Astrocyte of the cerebellum (primary cell): ENCODE results near the gene KRT86.

Experiments used
- DNase-seq: peaks from one replicate; pipeline ENCODE4 v3.0.0-alpha.2; 2011; ENCODE audit warnings: low read depth
- H3K4me3 ChIP-seq: 2 replicates; pipeline ENCODE4 v1.5.1; 2011; ENCODE audit warnings: mild to moderate bottlenecking, low read depth, low read length, moderate library complexity
- in situ Hi-C: cut with HindIII; loops from 2 replicates; pipeline ENCODE4 v1.10.0; 2017; ENCODE audit warnings: low sequenced_read_pairs
- TF ChIP-seq, protein P1 (sequence below): IDR thresholded peaks from 2 replicates; pipeline ENCODE4 v1.5.1; 2012; ENCODE audit warnings: low read length, low read depth, moderate library complexity, mild to moderate bottlenecking; ENCODE audit errors: missing control alignments

KRT86 gene

DNA sequence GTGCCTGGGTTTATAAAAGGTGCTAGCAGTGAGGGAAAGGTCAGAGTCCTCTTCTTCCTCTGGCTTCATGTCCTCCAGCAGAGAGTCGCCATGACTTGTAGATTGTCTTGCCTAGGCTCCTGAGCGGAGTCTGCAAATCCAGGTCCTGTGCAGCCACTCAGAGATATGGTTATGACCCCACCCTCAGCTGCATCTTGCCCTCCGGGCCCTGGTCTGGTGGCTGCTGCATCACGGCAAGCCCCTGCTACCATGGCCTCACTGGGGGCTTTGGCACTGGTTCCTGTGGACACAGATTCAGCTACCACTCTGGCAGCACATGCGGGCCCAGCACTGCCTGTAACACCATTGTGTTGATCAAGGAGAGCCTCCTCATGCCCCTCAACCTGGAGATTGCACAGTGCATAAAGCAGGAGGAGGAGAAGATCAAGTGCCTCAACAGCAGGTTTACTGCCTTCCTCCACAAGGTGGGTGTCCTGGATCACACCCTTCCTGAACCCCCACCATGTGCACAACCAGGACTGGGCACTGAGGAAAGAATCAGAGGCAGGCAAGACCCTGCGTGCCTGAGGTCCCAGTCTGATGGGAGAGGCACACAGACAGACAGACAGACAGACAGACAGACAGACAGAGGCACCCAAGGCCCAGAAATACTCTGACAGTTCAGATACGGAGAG, 10.5 kb upstream of the KRT86 start:
- in situ Hi-C loops = no loop called here
- no peak for DNase-seq
- TF ChIP-seq, protein P1, sequence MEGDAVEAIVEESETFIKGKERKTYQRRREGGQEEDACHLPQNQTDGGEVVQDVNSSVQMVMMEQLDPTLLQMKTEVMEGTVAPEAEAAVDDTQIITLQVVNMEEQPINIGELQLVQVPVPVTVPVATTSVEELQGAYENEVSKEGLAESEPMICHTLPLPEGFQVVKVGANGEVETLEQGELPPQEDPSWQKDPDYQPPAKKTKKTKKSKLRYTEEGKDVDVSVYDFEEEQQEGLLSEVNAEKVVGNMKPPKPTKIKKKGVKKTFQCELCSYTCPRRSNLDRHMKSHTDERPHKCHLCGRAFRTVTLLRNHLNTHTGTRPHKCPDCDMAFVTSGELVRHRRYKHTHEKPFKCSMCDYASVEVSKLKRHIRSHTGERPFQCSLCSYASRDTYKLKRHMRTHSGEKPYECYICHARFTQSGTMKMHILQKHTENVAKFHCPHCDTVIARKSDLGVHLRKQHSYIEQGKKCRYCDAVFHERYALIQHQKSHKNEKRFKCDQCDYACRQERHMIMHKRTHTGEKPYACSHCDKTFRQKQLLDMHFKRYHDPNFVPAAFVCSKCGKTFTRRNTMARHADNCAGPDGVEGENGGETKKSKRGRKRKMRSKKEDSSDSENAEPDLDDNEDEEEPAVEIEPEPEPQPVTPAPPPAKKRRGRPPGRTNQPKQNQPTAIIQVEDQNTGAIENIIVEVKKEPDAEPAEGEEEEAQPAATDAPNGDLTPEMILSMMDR = no peak
- no peak overlapping the region for H3K4me3 ChIP-seq

DNA sequence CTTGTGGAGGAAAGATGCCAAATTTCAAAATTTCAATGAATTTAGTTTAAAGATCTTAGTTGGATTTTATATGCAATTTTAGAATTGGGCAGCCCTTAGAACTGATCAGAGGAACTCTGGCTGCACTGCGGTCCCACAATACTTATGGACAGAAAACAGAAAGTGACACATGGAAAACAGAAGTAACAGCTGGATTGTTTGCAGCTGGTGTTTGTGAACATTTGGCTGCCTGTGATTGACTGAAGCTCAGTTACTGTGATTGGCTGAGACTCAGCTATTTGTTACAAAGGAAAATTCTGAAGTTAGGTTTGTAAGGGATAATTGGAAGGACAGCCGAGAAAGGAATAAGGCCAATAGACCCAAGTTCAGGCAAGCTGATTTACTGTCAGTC, 10.0 kb upstream of the KRT86 start:
- no peak overlapping the region for H3K4me3 ChIP-seq
- TF ChIP-seq, protein P1 = no peak
- in situ Hi-C loops = no loop called here
- DNase-seq = no peak

DNA sequence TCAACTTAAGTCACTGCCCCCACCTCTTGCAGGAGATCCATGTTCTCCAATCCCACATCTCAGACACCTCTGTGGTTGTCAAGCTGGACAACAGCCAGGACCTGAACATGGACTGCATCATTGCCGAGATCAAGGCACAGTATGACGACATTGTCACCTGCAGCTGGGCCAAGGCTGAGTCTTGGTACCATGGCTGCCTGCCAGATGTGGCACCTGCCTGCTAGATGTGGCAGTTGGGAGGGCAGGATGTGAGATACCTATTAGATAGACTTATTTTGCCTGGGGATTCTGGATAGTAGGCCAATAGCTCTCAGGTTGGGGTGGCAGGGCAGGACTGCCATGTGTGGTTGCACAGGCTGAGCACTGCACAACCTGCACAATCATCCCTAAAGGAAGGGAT, 7.9 kb upstream of the KRT86 start:
- in situ Hi-C loops = no loop called here
- TF ChIP-seq, protein P1 = no peak
- DNase-seq = no peak
- H3K4me3 ChIP-seq = no peak overlapping the region

DNA sequence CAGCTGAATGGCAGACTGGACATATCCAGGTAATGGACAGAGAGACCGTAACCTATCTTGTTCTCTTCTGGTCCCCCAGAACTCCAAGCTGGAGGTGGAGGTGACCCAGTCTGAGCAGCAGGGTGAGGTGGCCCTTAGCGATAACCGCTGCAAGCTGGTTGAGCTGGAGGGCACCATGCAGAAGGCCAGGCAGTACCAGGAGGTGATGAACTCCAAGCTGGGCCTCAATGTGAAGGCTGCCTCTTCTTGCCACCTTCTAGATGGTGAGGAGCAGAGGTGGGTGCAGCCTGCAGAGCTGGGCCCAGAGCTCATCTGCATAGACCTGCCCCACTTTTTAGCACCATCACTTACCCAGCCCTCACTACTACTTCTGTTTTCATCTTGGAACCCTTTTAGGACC, 7.2 kb upstream of the KRT86 start:
- TF ChIP-seq, protein P1 = no peak
- DNase-seq = no peak
- H3K4me3 ChIP-seq = no peak overlapping the region
- in situ Hi-C loops = no loop called here

DNA sequence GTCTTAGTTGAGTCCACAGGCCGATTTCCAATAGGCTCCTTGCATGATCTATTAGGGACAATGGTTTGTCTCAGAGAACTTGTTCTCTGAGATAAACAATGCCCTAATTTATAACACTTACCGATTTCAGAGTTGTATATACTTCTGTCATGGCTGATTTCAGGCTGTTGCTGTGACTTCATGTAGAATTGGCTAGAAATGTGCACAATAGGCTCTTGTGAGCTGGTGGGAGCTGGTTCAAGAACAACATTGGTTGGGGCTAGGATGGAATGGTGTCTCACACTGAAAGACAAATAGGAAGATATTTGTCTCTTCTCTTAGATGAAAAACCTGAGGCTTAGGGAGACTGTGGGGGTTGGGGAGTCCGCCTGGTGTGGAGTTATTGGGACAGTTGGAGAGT, 6.7 kb upstream of the KRT86 start:
- H3K4me3 ChIP-seq = no peak overlapping the region
- no peak for DNase-seq
- TF ChIP-seq, protein P1 = no peak
- in situ Hi-C loops = no loop called here

DNA sequence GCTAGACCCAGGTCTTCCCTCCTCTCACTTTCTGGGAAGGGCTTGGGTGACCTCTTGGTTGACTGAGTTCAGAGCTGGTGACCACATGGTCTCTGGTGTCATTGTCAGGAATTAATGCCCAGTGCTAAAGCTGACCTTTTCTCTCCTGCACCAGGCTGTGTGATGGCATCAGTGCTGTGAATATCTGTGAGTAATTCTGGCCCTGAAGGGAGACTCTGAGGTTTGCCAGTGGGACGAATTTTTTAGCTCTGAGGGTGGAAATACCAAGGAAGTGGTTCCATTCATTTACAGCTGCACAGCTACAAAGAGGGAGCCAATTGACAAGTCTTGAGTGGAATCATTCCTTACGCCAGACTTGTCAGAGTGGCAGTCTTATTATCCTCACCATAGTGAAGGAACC, 6.2 kb upstream of the KRT86 start:
- TF ChIP-seq, protein P1 = no peak
- DNase-seq = no peak
- in situ Hi-C loops = no loop called here
- H3K4me3 ChIP-seq = no peak overlapping the region
